ENCODE data around the gene B4GALNT3. TPM values are rescaled to one million over a fixed set of nuclear protein-coding genes. Genes with fewer than 3 reads are reported as not detected.
A peak's percentile ranks its signal among the peaks of the same experiment; 100 is the strongest.

B4GALNT3 gene
- total and polyA plus RNA-seq, 8 donors: 2.7 to 34.0 (median 5.7) TPM

GRCh38 chr12:591167-592023 lies 131.7 kb downstream of the B4GALNT3 start:
- H3K4me1 ChIP-seq: peaks cover 0 to 23% of the 10 kb centered on the region in 2 donors
- intact Hi-C loops (cut with DNase I): no loop called here
- H3K9me3 ChIP-seq: no peaks in the 10 kb centered on the region
- TF ChIP-seq, protein P1, sequence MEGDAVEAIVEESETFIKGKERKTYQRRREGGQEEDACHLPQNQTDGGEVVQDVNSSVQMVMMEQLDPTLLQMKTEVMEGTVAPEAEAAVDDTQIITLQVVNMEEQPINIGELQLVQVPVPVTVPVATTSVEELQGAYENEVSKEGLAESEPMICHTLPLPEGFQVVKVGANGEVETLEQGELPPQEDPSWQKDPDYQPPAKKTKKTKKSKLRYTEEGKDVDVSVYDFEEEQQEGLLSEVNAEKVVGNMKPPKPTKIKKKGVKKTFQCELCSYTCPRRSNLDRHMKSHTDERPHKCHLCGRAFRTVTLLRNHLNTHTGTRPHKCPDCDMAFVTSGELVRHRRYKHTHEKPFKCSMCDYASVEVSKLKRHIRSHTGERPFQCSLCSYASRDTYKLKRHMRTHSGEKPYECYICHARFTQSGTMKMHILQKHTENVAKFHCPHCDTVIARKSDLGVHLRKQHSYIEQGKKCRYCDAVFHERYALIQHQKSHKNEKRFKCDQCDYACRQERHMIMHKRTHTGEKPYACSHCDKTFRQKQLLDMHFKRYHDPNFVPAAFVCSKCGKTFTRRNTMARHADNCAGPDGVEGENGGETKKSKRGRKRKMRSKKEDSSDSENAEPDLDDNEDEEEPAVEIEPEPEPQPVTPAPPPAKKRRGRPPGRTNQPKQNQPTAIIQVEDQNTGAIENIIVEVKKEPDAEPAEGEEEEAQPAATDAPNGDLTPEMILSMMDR (IDR thresholded peaks at IDR 0.05): peak in 1 of 2 donors; percentile 27
- no peak overlapping the region for H3K4me3 ChIP-seq
- no peak for ATAC-seq
- no peak for DNase-seq
- H3K27me3 ChIP-seq: no peaks in the 10 kb centered on the region
- peak overlapping the region in 1 of 2 donors; percentile 34 for H3K27ac ChIP-seq
- no peaks in the 10 kb centered on the region for H3K36me3 ChIP-seq

GRCh38 chr12:592024-592505 lies 132.3 kb downstream of the B4GALNT3 start:
- DNase-seq (no peak), ATAC-seq (no peak)
- Histone ChIP-seq H3K27me3 (no peaks in the 10 kb centered on the region), H3K4me3 (no peak overlapping the region), H3K36me3 (no peaks in the 10 kb centered on the region), H3K9me3 (no peaks in the 10 kb centered on the region), H3K27ac (peak overlapping the region in 1 of 2 donors; percentile 34), H3K4me1 (peaks cover 0 to 23% of the 10 kb centered on the region in 2 donors)
- TF ChIP-seq, protein P1 (IDR thresholded peaks at IDR 0.05): no peak
- intact Hi-C loops (cut with DNase I): no loop called here

GRCh38 chr12:593396-594270 lies 133.9 kb downstream of the B4GALNT3 start:
- Histone ChIP-seq H3K4me1 (peaks cover 0 to 34% of the 10 kb centered on the region in 2 donors), H3K9me3 (no peaks in the 10 kb centered on the region), H3K27me3 (no peaks in the 10 kb centered on the region), H3K4me3 (no peak overlapping the region), H3K27ac (peak overlapping the region in 1 of 2 donors; percentile 38), H3K36me3 (no peaks in the 10 kb centered on the region)
- intact Hi-C loops (cut with DNase I): no loop called here
- DNase-seq: no peak
- TF ChIP-seq, protein P1 (IDR thresholded peaks at IDR 0.05): no peak
- ATAC-seq: no peak

- TF ChIP-seq, protein P1 (IDR thresholded peaks at IDR 0.05): no peak
- peaks cover 0 to 31% of the 10 kb centered on the region in 2 donors for H3K4me1 ChIP-seq
- no peaks in the 10 kb centered on the region for H3K9me3 ChIP-seq
- H3K27ac ChIP-seq: peak overlapping the region in 1 of 2 donors; percentile 25
- intact Hi-C loops (cut with DNase I): no loop called here
- DNase-seq (no peak), ATAC-seq (peak; percentile 93)
- H3K36me3 ChIP-seq: no peaks in the 10 kb centered on the region
- H3K4me3 ChIP-seq: no peak overlapping the region
- no peaks in the 10 kb centered on the region for H3K27me3 ChIP-seq
These were observed 138.3 kb downstream of the B4GALNT3 start for GRCh38 chr12:597926-598568.
